Neural cell (in vitro differentiated cells): ENCODE data around the gene CCDC185. TPM values are rescaled to one million over a fixed set of nuclear protein-coding genes. Genes with fewer than 3 reads are reported as not detected.

ENCODE experiments used
- H2AFZ ChIP-seq: fragments of 200-600, 300-800 bp; sonication (generic), shearing (Covaris generic); 2 replicates; pipeline ENCODE4 v1.6.0; 2014; ENCODE audit warnings: low read depth, mild to moderate bottlenecking, antibody characterized with exemption, low read length, moderate library complexity
- H3F3A ChIP-seq: fragments of 200-600 bp; shearing (Covaris generic); 2 replicates; pipeline ENCODE4 v1.6.1; 2016; ENCODE audit warnings: mild to moderate bottlenecking, moderate library complexity, mixed read lengths, antibody characterized with exemption, low read length; ENCODE audit not compliant: insufficient read depth, poor library complexity, severe bottlenecking
- H3K27ac ChIP-seq: fragments of 200-600, 300-800 bp; sonication (generic), shearing (Covaris generic); 2 replicates; pipeline ENCODE4 v1.5.1; 2014; ENCODE audit warnings: mild to moderate bottlenecking, low read length, moderate library complexity
- H3K27me3 ChIP-seq: fragments of 300-800, 200-600 bp; sonication (generic), shearing (Covaris generic); 2 replicates; pipeline ENCODE4 v1.6.0; 2014; ENCODE audit warnings: mild to moderate bottlenecking, low read depth, low read length, moderate library complexity; ENCODE audit not compliant: insufficient read depth
- H3K36me3 ChIP-seq: fragments of 300-800, 200-600 bp; sonication (generic), shearing (Covaris generic); 2 replicates; pipeline ENCODE4 v1.5.1; 2014; ENCODE audit warnings: mild to moderate bottlenecking, antibody characterized with exemption, low read length, moderate library complexity; ENCODE audit not compliant: insufficient read depth
- H3K4me2 ChIP-seq: fragments of 300-800, 200-600 bp; sonication (generic), shearing (Covaris generic); 2 replicates; pipeline ENCODE4 v1.6.0; 2014; ENCODE audit warnings: mild to moderate bottlenecking, low read length
- H3K4me3 ChIP-seq: fragments of 300-800, 200-600 bp; sonication (generic), shearing (Covaris generic); 2 replicates; pipeline ENCODE4 v1.5.1; 2014; ENCODE audit warnings: mild to moderate bottlenecking, low read length, moderate library complexity
- H3K79me2 ChIP-seq: fragments of 200-600 bp; shearing (Covaris generic); replicated peaks from 2 replicates; pipeline ENCODE4 v1.6.0; 2014; ENCODE audit warnings: mild to moderate bottlenecking, low read length, moderate library complexity; ENCODE audit not compliant: insufficient read depth
- H3K9ac ChIP-seq: fragments of 300-800, 200-600 bp; sonication (generic), shearing (Covaris generic); 2 replicates; pipeline ENCODE4 v1.6.1; 2016; ENCODE audit warnings: mild to moderate bottlenecking, low read length, mixed read lengths
- H3K9me2 ChIP-seq: fragments of 200-600 bp; shearing (Covaris generic); 2 replicates; pipeline ENCODE4 v1.6.1; 2016; ENCODE audit warnings: mild to moderate bottlenecking, low read length, mixed read lengths; ENCODE audit not compliant: insufficient read depth
- H3K9me3 ChIP-seq: fragments of 200-600, 300-800 bp; sonication (generic), shearing (Covaris generic); 2 replicates; pipeline ENCODE4 v1.6.1; 2016; ENCODE audit warnings: mild to moderate bottlenecking, mixed run types, low read length, moderate library complexity, mixed read lengths
- H4K20me1 ChIP-seq: fragments of 200-600 bp; shearing (Covaris generic); 2 replicates; pipeline ENCODE4 v1.6.1; 2016; ENCODE audit warnings: mild to moderate bottlenecking, mixed run types; ENCODE audit not compliant: insufficient read depth
- EP300 ChIP-seq: fragments of 450-650 bp; conservative IDR thresholded peaks from 2 replicates; pipeline ENCODE4 v1.6.1; 2014; ENCODE audit warnings: antibody characterized with exemption, mild to moderate bottlenecking, moderate library complexity; ENCODE audit not compliant: poor library complexity, severe bottlenecking
- EZH2 ChIP-seq: fragments of 200-600, 300-800 bp; shearing (Covaris generic), sonication (generic); IDR thresholded peaks from 2 replicates; pipeline ENCODE4 v1.6.1; 2014; ENCODE audit warnings: antibody characterized with exemption, low read length, borderline replicate concordance, mild to moderate bottlenecking; ENCODE audit not compliant: insufficient read depth, poor library complexity, severe bottlenecking
- MXI1 ChIP-seq: fragments of 450-650 bp; conservative IDR thresholded peaks from 2 replicates; pipeline ENCODE4 v1.6.1; 2014; ENCODE audit warnings: antibody characterized with exemption, mild to moderate bottlenecking; ENCODE audit not compliant: poor library complexity, severe bottlenecking
- POLR2AphosphoS5 ChIP-seq: IDR thresholded peaks from 2 replicates; pipeline ENCODE4 v1.6.1; 2012
- RAD21 ChIP-seq: fragments of 450-650 bp; conservative IDR thresholded peaks from 2 replicates; pipeline ENCODE4 v1.6.1; 2014; ENCODE audit warnings: antibody characterized with exemption, mild to moderate bottlenecking, moderate library complexity
- SMC3 ChIP-seq: fragments of 450-650 bp; conservative IDR thresholded peaks from 2 replicates; pipeline ENCODE4 v1.6.1; 2014; ENCODE audit warnings: antibody characterized with exemption, mild to moderate bottlenecking, moderate library complexity; ENCODE audit not compliant: poor library complexity
- TAF1 ChIP-seq: IDR thresholded peaks from 2 replicates; pipeline ENCODE4 v1.6.1; 2012; ENCODE audit warnings: low read depth
- polyA plus RNA-seq: library from polyadenylated mRNA; depleted of rRNA; stranded (reverse); fragments of >200 nt; gene quantifications from 2 replicates; pipeline ENCODE4 v1.2.3, GENCODE V29; 2014
- TF ChIP-seq, protein P1 (sequence below): fragments of 450-650 bp; IDR thresholded peaks from 2 replicates; pipeline ENCODE4 v1.5.1; 2014; ENCODE audit warnings: antibody characterized with exemption, mild to moderate bottlenecking, moderate library complexity; ENCODE audit not compliant: poor library complexity, severe bottlenecking
- TF ChIP-seq, protein P2 (sequence below): IDR thresholded peaks from 2 replicates; pipeline ENCODE4 v1.6.1; 2012; ENCODE audit warnings: borderline replicate concordance

The CCDC185 gene
- polyA plus RNA-seq, 1 donor from 2014 or later = not detected

GRCh38 chr1:223402790-223403142 lies 9.6 kb downstream of the CCDC185 start:
- Histone ChIP-seq H3F3A (no peaks in the 10 kb centered on the region), H4K20me1 (no peaks in the 10 kb centered on the region), H3K9me3 (no peaks in the 10 kb centered on the region), H3K9me2 (no peaks in the 10 kb centered on the region), H3K27ac (no peak overlapping the region), H3K79me2 (no peaks in the 10 kb centered on the region), H3K36me3 (no peaks in the 10 kb centered on the region), H2AFZ (no peak overlapping the region), H3K9ac (no peak overlapping the region), H3K4me3 (no peak overlapping the region), H3K4me2 (no peak overlapping the region), H3K27me3 (no peaks in the 10 kb centered on the region)
- TF ChIP-seq, protein P1, sequence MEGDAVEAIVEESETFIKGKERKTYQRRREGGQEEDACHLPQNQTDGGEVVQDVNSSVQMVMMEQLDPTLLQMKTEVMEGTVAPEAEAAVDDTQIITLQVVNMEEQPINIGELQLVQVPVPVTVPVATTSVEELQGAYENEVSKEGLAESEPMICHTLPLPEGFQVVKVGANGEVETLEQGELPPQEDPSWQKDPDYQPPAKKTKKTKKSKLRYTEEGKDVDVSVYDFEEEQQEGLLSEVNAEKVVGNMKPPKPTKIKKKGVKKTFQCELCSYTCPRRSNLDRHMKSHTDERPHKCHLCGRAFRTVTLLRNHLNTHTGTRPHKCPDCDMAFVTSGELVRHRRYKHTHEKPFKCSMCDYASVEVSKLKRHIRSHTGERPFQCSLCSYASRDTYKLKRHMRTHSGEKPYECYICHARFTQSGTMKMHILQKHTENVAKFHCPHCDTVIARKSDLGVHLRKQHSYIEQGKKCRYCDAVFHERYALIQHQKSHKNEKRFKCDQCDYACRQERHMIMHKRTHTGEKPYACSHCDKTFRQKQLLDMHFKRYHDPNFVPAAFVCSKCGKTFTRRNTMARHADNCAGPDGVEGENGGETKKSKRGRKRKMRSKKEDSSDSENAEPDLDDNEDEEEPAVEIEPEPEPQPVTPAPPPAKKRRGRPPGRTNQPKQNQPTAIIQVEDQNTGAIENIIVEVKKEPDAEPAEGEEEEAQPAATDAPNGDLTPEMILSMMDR = no peak
- no peak for TF ChIP-seq MXI1
- no peak for TF ChIP-seq EZH2
- no peak for TF ChIP-seq TAF1
- TF ChIP-seq, protein P2, sequence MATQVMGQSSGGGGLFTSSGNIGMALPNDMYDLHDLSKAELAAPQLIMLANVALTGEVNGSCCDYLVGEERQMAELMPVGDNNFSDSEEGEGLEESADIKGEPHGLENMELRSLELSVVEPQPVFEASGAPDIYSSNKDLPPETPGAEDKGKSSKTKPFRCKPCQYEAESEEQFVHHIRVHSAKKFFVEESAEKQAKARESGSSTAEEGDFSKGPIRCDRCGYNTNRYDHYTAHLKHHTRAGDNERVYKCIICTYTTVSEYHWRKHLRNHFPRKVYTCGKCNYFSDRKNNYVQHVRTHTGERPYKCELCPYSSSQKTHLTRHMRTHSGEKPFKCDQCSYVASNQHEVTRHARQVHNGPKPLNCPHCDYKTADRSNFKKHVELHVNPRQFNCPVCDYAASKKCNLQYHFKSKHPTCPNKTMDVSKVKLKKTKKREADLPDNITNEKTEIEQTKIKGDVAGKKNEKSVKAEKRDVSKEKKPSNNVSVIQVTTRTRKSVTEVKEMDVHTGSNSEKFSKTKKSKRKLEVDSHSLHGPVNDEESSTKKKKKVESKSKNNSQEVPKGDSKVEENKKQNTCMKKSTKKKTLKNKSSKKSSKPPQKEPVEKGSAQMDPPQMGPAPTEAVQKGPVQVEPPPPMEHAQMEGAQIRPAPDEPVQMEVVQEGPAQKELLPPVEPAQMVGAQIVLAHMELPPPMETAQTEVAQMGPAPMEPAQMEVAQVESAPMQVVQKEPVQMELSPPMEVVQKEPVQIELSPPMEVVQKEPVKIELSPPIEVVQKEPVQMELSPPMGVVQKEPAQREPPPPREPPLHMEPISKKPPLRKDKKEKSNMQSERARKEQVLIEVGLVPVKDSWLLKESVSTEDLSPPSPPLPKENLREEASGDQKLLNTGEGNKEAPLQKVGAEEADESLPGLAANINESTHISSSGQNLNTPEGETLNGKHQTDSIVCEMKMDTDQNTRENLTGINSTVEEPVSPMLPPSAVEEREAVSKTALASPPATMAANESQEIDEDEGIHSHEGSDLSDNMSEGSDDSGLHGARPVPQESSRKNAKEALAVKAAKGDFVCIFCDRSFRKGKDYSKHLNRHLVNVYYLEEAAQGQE = no peak
- TF ChIP-seq RAD21 = no peak
- no peak for TF ChIP-seq EP300
- TF ChIP-seq POLR2AphosphoS5 = no peak
- no peak for TF ChIP-seq SMC3

DNA sequence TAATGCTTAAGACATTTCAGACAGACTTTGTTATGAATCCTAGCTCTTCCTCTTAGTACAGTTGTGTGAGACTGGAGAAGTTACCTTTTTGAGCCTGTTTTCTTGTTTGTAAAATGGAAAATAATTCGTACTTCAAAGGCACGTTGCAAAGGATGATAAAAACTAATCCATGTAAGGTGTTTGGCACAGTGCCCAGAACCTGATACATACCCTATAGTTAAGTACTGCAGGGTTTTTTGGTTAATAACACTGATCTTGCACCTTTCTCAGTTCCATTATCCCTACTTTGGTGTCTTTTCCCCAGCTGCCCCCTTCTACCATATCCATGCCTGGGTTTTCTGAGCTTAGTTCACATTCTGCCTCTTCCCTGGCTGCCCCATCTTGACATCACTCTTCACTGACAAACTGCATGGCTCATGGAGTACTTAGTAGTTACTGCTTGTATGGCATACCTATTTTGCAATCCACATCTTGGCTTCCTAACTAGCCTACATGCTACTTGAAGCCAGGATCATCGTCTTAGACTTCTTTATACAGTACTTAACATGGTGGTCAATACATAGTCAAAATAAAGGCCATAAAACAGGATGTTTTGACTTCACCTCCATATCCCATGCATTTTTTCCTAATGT lies 10.1 kb downstream of the CCDC185 start:
- TF ChIP-seq SMC3 (no peak), MXI1 (no peak), EP300 (no peak), TAF1 (no peak)

More for the DNA sequence above, 10.1 kb downstream of the CCDC185 start:
- Histone ChIP-seq H3K36me3 (no peaks in the 10 kb centered on the region), H3K4me3 (no peak overlapping the region), H3K4me2 (no peak overlapping the region), H4K20me1 (no peaks in the 10 kb centered on the region), H3F3A (no peaks in the 10 kb centered on the region), H3K27me3 (no peaks in the 10 kb centered on the region), H3K27ac (no peak overlapping the region), H3K9me2 (no peaks in the 10 kb centered on the region), H2AFZ (no peak overlapping the region), H3K79me2 (no peaks in the 10 kb centered on the region), H3K9me3 (no peaks in the 10 kb centered on the region), H3K9ac (no peak overlapping the region)
